GM19035 (cell line): ENCODE results near the gene SMYD3.
"Not testable (repeated sequence)": the region's sequence is repeated elsewhere in the genome, so short reads cannot be mapped to it uniquely, and the experiment has no call there.

Experiments
- ATAC-seq: cut with Tn5 transposase; IDR thresholded peaks from one replicate; pipeline ENCODE4 v1.9.1; 2021; ENCODE audit not compliant: unreplicated experiment

The SMYD3 gene

DNA sequence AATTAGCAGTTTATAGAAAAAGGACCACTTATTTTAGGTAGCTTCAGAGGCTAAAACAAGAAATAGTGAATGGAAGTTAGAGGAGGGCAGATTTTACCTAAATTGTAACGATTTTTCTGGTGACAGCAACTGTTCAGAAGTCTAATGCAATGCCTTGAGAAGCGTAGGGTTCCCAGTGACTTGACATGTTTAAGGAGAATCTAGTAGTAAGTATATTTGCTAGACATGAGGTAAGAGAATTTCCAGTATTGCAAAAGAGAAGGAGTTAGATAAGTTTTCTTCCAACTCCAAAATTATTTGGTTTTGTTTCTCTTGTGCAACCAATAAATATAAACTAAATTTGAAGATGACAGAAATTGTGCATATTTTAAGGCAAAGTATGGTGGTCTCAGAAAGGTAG, 140.0 kb downstream of the SMYD3 start:
- ATAC-seq = no peak

DNA sequence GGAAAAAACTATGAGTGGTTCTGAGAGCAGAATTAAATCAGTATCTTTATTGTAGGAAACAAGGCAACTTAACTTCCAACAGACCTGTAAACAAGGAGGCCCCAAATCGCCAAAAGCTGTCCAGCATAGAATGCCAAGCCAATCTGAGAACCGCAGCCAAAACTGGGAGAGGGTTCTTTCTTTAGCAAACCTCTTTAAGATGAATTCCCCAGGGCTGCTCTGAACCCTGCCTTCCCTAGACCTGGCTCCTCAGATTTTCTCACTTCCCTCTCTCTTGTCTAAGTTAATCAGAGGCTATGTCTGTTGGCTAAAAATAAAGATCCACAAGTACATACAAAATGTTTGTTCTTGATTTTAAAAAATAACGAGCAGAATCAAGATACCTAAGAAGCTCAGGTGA, 141.4 kb downstream of the SMYD3 start:
- no peak for ATAC-seq

DNA sequence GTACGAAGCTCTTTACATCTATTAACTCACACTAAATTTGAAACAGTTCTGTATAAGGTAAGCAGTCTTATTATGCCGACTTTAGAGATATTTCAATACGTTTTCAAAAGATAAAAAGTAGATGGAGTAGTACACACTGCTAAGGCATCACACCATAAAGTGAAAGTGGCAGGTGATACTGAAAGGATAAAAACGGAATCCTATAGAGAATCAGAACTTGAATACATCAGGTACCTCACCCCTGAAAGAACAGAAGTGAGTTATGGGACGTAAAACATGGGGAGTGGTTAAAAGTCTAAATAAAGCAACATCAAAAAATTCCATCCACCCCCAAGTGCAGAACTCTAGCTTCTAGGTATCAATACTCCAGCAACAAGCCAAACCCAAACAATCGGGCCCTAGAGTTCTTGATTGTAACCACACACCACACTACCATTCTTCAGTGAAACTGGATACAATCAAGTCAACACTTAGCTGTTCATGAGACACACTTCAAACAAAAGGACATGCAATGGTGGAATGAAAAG, 142.6 kb downstream of the SMYD3 start:
- ATAC-seq = peak; percentile 80

DNA sequence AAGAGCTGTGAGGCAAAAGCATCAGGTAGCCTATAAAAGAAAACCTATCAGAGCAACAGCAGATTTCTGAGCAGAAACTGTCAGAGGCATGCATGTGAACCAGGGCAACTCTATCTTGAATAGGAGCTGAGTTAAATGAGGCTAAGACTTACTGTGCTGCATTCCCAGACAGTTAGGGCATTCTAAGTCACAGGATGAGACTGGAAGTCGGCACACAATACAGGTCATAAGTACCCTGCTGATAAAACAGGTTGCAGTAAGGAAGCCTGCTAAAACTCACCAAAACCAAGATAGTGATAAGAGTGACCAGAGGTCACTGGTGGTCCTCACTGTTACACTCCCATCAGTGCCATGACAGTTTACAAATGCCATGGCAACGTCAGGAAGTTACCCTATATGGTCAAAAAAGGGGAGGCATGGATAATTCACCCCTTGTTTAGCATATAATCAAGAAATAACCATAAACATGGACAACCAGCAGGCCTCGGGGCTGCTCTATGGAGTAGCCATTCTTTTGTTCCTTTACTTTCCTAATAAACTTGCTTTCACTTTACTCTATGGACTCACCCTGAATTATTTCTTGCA, 150.0 kb downstream of the SMYD3 start:
- not testable (repeated sequence) for ATAC-seq

DNA sequence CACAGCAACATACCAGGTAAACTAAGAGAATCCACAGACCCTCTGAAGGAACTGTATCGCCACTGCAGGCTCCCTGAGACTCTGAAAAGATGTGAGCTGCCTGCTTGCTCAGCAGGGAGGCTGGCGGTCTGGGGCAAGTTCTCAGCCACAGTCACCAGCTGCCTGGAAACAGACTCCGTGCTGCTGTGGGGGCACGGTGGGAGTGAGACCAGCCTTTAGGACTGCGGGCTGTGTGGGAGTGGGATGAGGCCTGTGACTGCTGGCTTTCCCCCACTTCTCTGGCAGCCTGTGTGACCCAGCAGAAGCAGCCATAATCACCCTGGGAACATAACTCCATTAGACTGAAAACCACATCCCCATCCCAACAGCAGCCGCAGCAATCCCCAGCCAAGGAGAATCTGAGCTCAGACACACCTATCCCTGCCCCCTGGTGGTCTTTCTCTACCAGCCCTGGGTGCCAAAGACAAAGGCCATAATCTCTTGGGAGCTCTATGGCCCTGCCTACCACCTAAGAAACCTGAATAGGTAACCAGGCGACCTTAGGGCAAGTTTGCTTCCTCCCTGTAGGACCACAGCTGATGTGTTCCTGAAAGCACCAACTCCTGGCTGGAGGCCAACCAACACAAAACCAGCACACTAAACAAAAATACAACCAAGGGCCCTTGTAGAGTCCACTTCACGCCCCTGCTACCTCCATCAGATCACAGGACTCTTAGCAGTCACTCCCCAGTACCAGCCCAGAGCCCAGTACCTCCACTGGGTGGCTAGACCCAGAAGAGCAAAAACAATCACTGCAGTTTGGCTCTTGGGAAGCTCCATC, 151.5 kb downstream of the SMYD3 start:
- ATAC-seq = no peak

DNA sequence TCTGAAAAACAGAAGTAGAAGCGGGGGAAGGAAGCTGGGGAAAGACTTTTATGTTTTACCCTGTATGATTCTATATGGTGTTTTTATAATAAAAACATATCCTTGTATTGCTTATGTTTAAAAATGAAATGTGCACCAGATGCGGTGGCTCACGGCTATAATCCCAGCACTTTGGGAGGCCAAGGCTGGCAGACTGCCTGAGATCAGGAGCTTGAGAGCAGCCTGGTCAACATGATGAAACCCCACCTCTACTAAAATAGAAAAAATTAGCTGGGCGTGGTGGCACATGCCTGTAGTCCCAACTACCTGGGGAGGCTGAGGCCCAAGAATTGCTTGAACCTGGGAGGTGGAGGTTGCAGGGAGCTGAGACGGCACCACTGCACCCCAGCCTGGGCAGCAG, 155.4 kb downstream of the SMYD3 start:
- no peak for ATAC-seq

DNA sequence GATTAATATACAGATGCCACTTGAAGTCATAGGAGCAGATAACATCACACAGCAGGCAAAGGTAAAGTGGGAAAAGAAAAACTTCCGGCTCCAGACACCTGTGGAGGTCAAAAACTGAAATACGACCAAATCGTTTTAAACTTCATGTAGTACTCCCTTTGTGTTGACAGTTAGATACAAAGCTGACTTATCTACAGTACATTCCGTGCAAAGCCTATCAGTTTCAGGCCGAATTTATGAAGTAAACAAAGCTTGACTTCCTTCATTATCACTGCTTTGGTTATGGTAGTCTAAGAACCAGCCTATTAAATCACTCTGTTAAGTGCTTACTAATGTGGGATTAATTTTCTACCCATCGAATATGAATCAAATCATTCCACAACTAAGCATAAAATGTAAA, 156.3 kb downstream of the SMYD3 start:
- ATAC-seq = no peak

DNA sequence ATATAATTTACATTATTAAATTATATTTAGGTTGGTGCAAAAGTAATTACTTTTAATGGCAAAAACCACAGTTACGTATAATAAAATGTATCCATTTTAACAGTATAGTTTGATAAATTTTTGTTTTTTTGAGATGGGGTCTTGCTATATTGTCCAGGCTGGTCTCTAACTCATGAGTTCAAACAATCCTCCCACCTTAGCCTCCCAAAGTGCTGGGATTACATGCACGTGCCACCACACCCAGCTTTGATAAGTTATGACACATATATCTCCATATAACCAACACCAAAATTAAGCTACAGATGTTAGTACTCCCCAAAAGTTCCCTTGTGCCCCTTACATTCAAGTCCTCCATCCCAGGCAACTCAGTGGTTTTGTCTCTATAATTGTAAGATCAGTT, 163.1 kb downstream of the SMYD3 start:
- ATAC-seq = no peak

DNA sequence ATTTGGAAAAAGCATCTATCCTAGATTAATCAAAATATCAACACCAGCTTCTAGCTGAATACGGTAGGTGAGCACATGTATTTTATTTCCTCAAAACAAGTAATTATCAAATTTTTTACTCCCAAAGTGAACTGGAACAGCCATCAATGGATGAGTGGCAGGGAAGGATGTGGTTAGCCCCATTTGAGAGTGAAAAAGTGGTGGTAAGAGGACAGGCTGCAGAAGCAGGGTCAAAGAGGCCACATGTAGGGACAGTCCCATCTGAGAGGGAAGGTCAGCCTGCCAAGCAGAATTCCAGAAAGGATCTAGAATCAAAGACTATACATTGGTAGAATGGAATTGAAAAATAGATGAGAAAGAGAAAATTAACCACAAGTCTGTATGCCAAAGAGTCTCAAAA, 163.8 kb downstream of the SMYD3 start:
- no peak for ATAC-seq

DNA sequence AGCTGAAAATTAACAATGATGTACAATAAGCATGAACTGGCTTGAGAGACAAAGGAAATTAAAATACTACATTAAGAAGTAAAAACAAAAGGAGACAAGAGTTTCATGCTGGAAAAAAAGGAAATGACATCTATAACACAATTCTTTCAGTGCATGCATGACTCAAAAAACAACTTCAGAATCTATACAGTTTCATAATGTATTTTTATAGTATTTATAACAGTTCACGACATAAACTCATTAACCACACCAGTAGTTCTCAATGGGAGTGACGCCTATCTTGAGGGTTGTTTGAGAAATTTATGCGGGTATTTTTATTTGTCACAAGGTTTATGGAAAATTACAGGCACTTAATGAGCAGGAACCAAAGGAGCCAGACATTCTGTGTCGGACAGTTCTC, 168.5 kb downstream of the SMYD3 start:
- ATAC-seq = no peak

DNA sequence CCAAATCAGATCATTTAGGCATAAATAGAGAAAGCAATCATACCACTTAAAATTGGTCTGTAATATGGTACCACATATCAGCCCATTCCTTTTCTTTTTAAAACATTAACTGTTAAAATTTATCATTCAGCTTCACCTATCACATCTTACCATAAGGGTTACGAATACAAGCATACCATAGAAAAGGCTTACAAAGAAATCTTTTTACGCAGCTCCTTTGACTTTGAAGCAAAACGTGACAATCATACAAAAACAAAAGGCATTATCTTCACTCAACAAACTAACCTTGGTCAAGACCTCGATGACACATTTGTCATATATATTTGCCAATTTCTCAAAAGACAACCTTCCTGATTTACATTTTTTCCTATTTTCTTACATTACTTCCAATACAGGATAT, 169.0 kb downstream of the SMYD3 start:
- ATAC-seq = no peak

DNA sequence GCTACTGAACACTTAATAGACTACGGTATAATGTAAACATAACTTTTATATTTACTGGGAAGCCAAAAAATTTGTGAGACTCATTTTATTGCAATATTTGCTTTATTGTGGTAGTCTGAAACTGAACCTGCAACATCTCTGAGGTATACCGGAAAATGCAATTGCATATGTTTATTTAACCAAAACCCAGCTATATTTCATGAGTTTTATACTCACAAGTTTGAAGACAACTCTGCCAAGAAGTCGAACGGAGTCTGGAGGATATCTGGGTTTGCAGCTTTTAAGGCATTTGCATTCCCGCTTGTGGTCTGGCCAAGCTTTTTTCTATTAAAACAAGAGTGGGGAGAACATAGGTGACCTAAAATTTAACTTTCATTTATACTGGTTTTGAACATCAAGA, 171.9 kb downstream of the SMYD3 start:
- ATAC-seq = no peak

DNA sequence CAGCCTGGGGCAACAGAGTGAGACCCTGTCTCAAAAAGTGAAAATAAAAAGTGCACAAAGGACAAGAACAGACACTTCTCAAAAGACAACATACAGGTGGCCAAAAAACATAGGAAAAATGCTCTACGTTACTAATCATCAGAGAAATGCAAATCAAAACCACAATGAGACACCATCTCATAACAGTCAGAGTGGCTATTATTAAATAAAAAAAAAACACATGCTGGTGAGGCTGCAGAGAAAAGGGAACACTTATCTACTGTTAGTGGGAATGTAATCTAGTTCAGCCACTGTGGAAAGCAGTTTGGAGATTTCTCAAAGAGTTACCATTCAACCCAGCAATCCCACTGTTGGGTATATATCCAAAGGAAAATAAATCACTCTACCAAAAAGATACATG, 173.2 kb downstream of the SMYD3 start:
- no peak for ATAC-seq

DNA sequence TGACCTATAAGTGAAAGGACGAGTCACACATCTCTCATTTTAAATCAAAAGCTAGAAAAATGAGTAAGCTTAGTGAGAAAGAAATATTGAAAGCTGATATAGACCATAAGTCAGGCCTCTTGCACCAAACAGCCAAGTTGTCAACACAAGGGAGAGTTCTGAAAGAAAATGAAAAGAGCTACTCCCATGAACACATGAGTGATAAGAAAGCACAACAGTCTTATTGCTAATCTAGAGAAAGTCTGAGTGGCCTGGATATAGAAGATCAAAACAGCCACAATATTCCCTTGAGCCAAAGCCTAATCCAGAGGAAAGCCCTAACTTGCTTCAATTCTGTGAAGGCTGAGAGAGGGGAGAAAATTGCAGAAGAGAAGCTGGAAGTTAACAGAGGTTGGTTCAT, 175.0 kb downstream of the SMYD3 start:
- no peak for ATAC-seq

DNA sequence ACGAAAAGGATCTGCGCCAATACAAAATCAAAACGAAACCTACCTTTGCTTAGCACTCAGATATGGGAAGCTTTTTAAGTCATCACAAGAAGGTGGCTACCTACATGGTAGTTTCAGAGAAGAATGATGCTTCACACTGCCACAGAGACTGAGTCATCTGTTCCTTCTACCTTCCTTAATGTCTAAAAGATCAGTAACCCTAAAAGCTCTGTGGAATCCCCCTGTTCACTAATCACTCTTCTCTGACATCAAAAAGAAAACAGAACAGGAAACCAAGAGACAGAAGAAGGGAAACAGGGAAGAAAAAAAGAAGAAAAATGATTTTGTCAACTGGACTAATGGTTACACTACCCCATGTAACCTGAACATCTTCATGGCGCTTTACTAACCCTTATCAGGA, 177.2 kb downstream of the SMYD3 start:
- ATAC-seq = peak; percentile 99

DNA sequence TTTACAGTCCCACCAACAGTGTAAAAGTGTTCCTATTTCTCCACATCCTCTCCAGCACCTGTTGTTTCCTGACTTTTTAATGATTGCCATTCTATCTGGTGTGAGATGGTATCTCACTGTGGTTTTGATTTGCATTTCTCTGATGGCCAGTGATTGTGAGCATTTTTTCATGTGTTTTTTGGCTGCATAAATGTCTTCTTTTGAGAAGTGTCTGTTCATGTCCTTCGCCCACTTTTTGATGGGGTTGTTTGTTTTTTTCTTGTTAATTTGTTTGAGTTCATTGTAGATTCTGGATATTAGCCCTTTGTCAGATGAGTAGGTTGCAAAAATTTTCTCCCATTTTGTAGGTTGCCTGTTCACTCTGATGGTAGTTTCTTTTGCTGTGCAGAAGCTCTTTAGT, 177.8 kb downstream of the SMYD3 start:
- ATAC-seq = not testable (repeated sequence)

DNA sequence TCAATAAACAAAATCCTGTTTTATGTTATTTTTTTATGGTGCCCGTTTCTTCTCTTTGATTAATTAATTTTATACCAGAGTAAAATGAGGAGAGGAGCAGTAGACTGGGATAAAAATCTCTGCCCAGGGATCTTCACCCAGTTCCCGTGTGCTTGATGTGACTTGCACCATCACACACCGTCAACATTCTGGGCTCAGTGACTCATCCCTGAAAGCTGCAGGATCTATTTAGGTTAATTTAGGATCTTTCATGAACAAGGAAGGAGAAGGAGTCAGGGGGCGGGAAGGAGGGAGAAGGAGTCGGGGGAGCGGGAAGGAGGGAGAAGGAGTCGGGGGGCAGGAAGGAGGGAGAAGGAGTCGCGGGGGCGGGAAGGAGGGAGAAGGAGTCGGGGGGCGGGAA, 182.4 kb downstream of the SMYD3 start:
- no peak for ATAC-seq

DNA sequence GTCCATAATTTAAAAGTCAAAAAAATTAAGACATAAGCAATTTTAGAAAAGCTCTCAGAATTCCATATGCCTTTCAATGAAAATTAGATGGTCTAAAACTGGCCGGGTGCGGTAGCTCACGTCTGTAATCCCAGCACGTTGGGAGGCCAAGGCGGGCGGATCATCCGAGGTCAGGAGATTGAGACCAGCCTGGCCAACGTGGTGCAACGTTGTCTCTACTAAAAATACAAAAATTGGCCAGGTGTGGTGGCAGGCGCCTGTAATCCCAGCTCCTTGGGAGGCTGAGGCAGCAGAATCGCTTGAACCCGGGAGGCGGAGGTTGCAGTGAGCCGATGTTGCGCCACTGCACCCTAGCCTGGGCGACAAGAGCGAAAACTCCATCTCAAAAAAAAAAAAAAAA, 183.0 kb downstream of the SMYD3 start:
- ATAC-seq = not testable (repeated sequence)

DNA sequence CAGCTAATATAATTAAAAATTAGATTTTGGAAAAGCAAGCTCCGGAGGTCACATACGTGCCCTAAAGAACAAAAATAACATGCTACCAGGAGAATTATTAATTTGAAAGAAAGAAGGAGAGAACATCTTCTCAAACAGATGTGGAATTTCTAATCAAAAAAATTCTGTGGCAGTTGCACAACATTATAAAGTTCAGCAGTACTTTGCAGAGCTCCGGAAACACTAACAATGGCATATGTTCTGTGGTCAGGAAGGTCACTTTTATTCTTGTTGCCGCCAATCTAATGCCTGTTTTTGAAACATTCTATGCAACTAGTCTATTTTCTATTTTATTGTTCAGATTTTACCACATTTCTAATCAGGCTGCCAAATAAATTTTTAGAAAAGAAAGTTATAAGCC, 186.8 kb downstream of the SMYD3 start:
- no peak for ATAC-seq

DNA sequence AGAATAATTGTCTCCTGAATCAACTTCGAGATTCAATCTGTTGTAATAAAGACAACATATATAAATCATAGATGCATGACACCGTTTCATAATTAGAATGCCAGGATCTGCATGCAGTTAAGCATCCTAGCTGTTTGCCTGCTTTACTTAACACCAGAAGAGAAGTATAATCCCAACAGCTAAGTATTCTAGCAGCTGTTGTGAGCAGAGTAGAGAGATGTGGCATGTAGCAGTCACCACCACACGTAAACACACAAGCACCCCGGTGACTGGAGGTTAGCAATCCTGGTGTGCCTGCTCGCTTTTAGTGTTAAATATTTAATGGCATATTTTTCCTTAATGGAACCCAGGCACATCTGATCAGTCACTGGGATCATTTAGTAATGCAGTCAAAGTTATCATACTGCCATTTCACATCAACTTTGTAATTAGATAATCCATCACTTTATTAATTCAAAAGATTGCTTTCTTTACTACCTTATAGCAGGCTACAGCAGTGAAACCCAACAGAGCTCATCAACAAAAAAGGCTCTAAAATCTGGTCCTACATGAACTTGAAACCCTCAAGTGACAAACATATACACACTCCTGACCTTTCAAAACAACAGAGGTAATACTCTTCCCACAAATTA, 187.9 kb downstream of the SMYD3 start:
- ATAC-seq = no peak

DNA sequence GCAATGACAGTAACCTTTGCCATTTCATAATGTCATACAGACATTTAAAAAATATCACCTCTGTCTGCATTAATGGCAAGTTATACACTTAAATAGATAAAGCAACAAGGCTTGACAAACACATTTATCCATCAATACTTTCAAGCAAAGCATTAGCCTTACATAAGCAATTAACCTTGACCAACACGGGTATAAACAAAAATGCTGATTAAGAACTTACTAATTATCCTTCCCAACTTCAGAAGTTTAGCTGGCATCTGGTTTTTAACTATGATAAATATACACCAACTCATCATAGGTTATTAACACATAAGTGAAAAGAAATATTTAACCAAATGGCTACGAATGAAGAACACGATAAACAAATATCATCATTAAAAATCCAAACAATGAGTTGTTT, 188.5 kb downstream of the SMYD3 start:
- no peak for ATAC-seq

DNA sequence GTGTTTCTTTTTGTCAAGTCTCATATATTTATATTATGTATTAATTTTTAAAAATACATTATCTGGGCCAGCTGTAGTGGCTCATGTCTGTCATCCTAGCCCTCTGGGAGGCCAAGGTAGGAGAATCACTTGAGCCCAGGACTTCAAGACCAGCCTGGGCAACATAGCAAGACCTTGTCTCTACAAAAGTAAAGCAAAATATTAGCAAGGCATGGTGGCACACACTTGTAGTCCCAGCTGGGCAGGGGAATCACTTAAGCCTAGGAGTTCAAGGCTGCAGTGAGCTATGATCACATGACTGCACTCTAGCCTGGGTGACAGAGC, 189.1 kb downstream of the SMYD3 start:
- no peak for ATAC-seq
